HEK293T (cell line): ENCODE measurements around the gene XRCC6.

Experiments
- ARNT ChIP-seq: fragments of 450-650 bp; IDR thresholded peaks from 2 replicates; pipeline ENCODE4 v1.6.1; 2017; ENCODE audit warnings: mild to moderate bottlenecking
- BHLHE40 ChIP-seq: fragments of 450-650 bp; IDR thresholded peaks from 2 replicates; pipeline ENCODE4 v1.6.1; 2016; ENCODE audit warnings: mild to moderate bottlenecking, moderate library complexity, borderline replicate concordance
- CTBP1 ChIP-seq: fragments of 450-650 bp; IDR thresholded peaks from 2 replicates; pipeline ENCODE4 v1.6.1; 2016; ENCODE audit warnings: borderline replicate concordance
- ELF4 ChIP-seq: fragments of 450-650 bp; IDR thresholded peaks from 2 replicates; pipeline ENCODE4 v1.6.1; 2017; ENCODE audit warnings: antibody characterized with exemption
- FOXK2 ChIP-seq: fragments of 450-650 bp; IDR thresholded peaks from 2 replicates; pipeline ENCODE4 v1.6.1; 2016; ENCODE audit warnings: mild to moderate bottlenecking
- FOXM1 ChIP-seq: fragments of 450-650 bp; IDR thresholded peaks from 2 replicates; pipeline ENCODE4 v1.6.1; 2017; ENCODE audit warnings: mild to moderate bottlenecking, borderline replicate concordance
- HDGF ChIP-seq: fragments of 450-650 bp; IDR thresholded peaks from 2 replicates; pipeline ENCODE4 v1.6.1; 2017; ENCODE audit warnings: antibody characterized with exemption, borderline replicate concordance
- L3MBTL2 ChIP-seq: fragments of 450-650 bp; conservative IDR thresholded peaks from 2 replicates; pipeline ENCODE4 v1.6.1; 2016; ENCODE audit warnings: mild to moderate bottlenecking
- SP1 ChIP-seq: fragments of 450-650 bp; IDR thresholded peaks from 2 replicates; pipeline ENCODE4 v1.6.1; 2017

DNA sequence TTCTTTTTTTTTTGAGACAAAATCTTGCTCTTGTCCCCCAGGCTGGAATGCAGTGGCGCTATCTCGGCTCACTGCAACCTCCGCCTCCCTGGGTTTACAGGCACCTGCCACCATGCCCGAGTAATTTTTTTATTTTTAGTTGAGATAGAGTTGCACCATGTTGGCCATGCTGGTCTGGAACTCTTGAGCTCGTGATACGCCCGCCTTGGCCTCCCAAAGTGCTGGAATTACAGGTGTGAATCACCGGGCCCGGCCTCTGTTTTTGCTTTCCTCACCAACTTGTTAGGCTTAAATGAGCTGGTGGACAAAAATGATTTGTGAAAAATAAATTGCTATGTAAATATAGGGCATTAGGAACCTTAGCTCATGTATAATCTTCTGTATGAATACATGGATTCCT, 81.7 kb downstream of the XRCC6 start:
- no peak for TF ChIP-seq CTBP1
- TF ChIP-seq ELF4: no peak
- no peak for TF ChIP-seq HDGF
- no peak for TF ChIP-seq L3MBTL2
- TF ChIP-seq ARNT: no peak
- TF ChIP-seq FOXK2: no peak
- no peak for TF ChIP-seq FOXM1
- no peak for TF ChIP-seq SP1
- TF ChIP-seq BHLHE40: no peak
